GM19240 (cell line): ENCODE data around the gene OXSM.

Experiments
- DNase-seq: peaks from one replicate; pipeline ENCODE4 v3.0.0; 2011; ENCODE audit warnings: low spot score; ENCODE audit not compliant: insufficient read length

The OXSM gene

GRCh38 chr3:25803833-25804232 is 13.9 kb downstream of the OXSM start:
- DNase-seq = no peak

GRCh38 chr3:25804676-25805075 is 14.8 kb downstream of the OXSM start:
- DNase-seq = no peak

- no peak for DNase-seq
Measured at GRCh38 chr3:25812644-25813043, 22.8 kb downstream of the OXSM start.

- no peak for DNase-seq
Measured at GRCh38 chr3:25817107-25817506, 27.2 kb downstream of the OXSM start.

GRCh38 chr3:25817638-25818037 is 27.7 kb downstream of the OXSM start:
- no peak for DNase-seq

- no peak for DNase-seq
Measured at GRCh38 chr3:25818335-25818734, 28.4 kb downstream of the OXSM start.

- DNase-seq = no peak
Measured at GRCh38 chr3:25820366-25820765, 30.5 kb downstream of the OXSM start.

- no peak for DNase-seq
Measured at GRCh38 chr3:25820816-25821486, 31.1 kb downstream of the OXSM start.

- no peak for DNase-seq
Measured at GRCh38 chr3:25821746-25822573, 32.1 kb downstream of the OXSM start.

GRCh38 chr3:25823314-25823713 is 33.4 kb downstream of the OXSM start:
- no peak for DNase-seq

- no peak for DNase-seq
Measured at GRCh38 chr3:25826510-25826909, 36.6 kb downstream of the OXSM start.

GRCh38 chr3:25830373-25831280 is 40.7 kb downstream of the OXSM start:
- no peak for DNase-seq

GRCh38 chr3:25831578-25831977 is 41.7 kb downstream of the OXSM start:
- no peak for DNase-seq

- DNase-seq = no peak
Measured at GRCh38 chr3:25834346-25834745, 44.5 kb downstream of the OXSM start.

- no peak for DNase-seq
Measured at GRCh38 chr3:25836579-25836978, 46.7 kb downstream of the OXSM start.

GRCh38 chr3:25837038-25837437 is 47.1 kb downstream of the OXSM start:
- no peak for DNase-seq

GRCh38 chr3:25840099-25840498 is 50.2 kb downstream of the OXSM start:
- DNase-seq = no peak

- DNase-seq = no peak
Measured at GRCh38 chr3:25843332-25843731, 53.4 kb downstream of the OXSM start.
